LoVo (cell line): ENCODE data around the gene PRMT1.
A peak's percentile ranks its signal among the peaks of the same experiment; 100 is the strongest.
"Not testable (repeated sequence)": the region's sequence is repeated elsewhere in the genome, so short reads cannot be mapped to it uniquely, and the experiment has no call there.

ENCODE experiments used
- DNase-seq: peaks from one replicate; pipeline ENCODE4 v3.0.0-alpha.2; 2016; ENCODE audit warnings: low spot score

PRMT1 gene

GRCh38 chr19:49689133-49690078, 12.3 kb downstream of the PRMT1 start, which contains the start of gene ADM5:
TSS of gene ADM5 (plus strand) at chr19:49689594. CDS start at chr19:49689838, 244 bp downstream.
- DNase-seq, result no peak

- DNase-seq, result no peak
Observed at GRCh38 chr19:49690079-49690655, 13.1 kb downstream of the PRMT1 start.

GRCh38 chr19:49690656-49691242, 13.7 kb downstream of the PRMT1 start, which contains the start of gene CPT1C:
TSS of gene CPT1C (plus strand) at chr19:49691116. CDS start at chr19:49692253, 1,137 bp downstream.
- no peak for DNase-seq

GRCh38 chr19:49691243-49692146, 14.4 kb downstream of the PRMT1 start:
- DNase-seq, result no peak

- no peak for DNase-seq
Observed at GRCh38 chr19:49692147-49692506, 15.1 kb downstream of the PRMT1 start.

- DNase-seq, result no peak
Observed at GRCh38 chr19:49696115-49696514, 19.0 kb downstream of the PRMT1 start.

GRCh38 chr19:49696865-49697264, 19.8 kb downstream of the PRMT1 start:
- DNase-seq, result no peak

- no peak for DNase-seq
Observed at GRCh38 chr19:49699364-49699763, 22.3 kb downstream of the PRMT1 start.

- DNase-seq, result no peak
Observed at GRCh38 chr19:49700563-49700962, 23.5 kb downstream of the PRMT1 start.

- DNase-seq, result no peak
Observed at GRCh38 chr19:49701271-49701786, 24.3 kb downstream of the PRMT1 start.

- no peak for DNase-seq
Observed at GRCh38 chr19:49704888-49705642, 28.0 kb downstream of the PRMT1 start.

- DNase-seq, result no peak
Observed at GRCh38 chr19:49705919-49706318, 28.8 kb downstream of the PRMT1 start.

GRCh38 chr19:49710372-49710951, 33.4 kb downstream of the PRMT1 start:
- no peak for DNase-seq

GRCh38 chr19:49712397-49712859, 35.4 kb downstream of the PRMT1 start:
- peak; percentile 8 for DNase-seq

- DNase-seq, result no peak
Observed at GRCh38 chr19:49713236-49713845, 36.3 kb downstream of the PRMT1 start.

- DNase-seq, result no peak
Observed at GRCh38 chr19:49716154-49716553, 39.1 kb downstream of the PRMT1 start.

- DNase-seq, result no peak
Observed at GRCh38 chr19:49718511-49718910, 41.4 kb downstream of the PRMT1 start.

GRCh38 chr19:49718991-49719390, 41.9 kb downstream of the PRMT1 start:
- DNase-seq, result no peak

- not testable (repeated sequence) for DNase-seq
Observed at GRCh38 chr19:49719420-49719819, 42.3 kb downstream of the PRMT1 start.
